ENCODE data around the gene TMPO. TPM values are rescaled to one million over a fixed set of nuclear protein-coding genes. Genes with fewer than 3 reads are reported as not detected.

The TMPO gene
- total and polyA plus RNA-seq, 2 of the 4 experiments (the other 2 are of a cell fraction) = 30.0 to 62.0 TPM

DNA sequence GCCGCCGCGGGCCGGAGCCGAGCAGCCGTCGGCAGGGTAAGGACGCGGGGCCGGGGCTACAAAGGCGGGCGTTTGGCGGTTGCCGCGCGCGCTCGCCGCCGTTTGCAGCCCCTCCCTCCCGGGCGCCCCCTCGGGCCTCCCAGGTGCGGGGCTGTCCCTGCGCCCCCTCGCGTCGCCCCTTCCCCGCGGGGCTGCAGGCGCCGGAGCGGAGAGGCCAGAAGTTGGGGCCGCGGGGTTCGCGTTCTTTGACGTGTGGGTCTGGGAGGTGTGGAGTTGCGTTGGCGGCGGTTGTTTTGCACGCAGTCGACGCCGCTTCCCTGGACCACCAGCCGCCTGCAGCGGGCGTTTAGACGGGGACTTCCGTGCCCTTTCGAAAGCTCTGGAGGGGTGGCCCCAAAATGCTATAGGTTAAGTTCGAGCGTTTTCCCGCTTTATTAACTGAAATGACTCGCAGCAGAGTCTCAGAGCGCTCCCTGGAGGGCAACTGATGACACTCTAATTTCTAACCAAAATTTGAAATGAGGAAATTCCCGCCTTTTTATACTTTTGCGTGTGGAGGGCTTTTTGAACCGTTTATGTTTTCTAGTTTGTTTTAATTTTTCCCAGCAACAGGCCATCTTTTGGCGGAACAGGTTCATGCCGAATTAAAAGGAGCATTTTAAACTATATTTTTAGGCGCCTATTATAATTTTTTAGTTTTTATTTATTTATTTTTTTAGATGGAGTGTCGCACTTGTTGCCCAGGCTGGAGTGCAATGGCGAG lies 902 bp downstream of the TMPO start:
- dilution Hi-C loops (cut with HindIII; ENCODE audit: low sequenced_read_pairs, unreplicated experiment) (no loop called here), in situ Hi-C loops (cut with MboI; ENCODE audit: low sequenced_read_pairs) (loop anchor here (10.0 kb wide), 1 partner anchor 91 kb away; no protein-coding TSS in a partner anchor), intact Hi-C loops (cut with micrococcal nuclease) (loop anchor here (1.0 to 10.0 kb wide), 4 partner anchors 25 to 129 kb away; partner anchors contain the start of genes APAF1, IKBIP and SLC25A3)
- no peaks in the 10 kb centered on the region for H3K4me1 ChIP-seq (ENCODE audit: control insufficient read depth, insufficient read depth, low read length)
- peak overlapping the region; percentile 97 for H2AK9ac ChIP-seq (replicated peaks; ENCODE audit: low read depth, low read length, poor library complexity)
- peak overlapping the region; percentile 71 for H2BK5ac ChIP-seq (ENCODE audit: low read depth, low read length, poor library complexity, severe bottlenecking)
- H3K23ac ChIP-seq (ENCODE audit: low read depth, low read length) = no peak overlapping the region; the same call in 1 of the 2 replicates
- no TSS peak for BruUV-seq (replicated peaks)
- H3K27me3 ChIP-seq (ENCODE audit: control insufficient read depth, insufficient read depth, low read length) = no peaks in the 10 kb centered on the region
- no peaks in the 10 kb centered on the region for H3K9me3 ChIP-seq (ENCODE audit: control insufficient read depth, insufficient read depth, low read length)
- H3K9me1 ChIP-seq (ENCODE audit: insufficient read depth, low read length) = peaks cover 2% of the 10 kb centered on the region; the same call in 1 of the 2 replicates
- H3K14ac ChIP-seq (replicated peaks; ENCODE audit: low read depth, low read length) = no peak overlapping the region
- peak overlapping the region; percentile 89; the same call in 1 of the 2 replicates for H3K56ac ChIP-seq (ENCODE audit: extremely low read depth, insufficient read depth, low read length)
- POLR2A ChIA-PET (ENCODE audit: unreplicated experiment) = no interaction called here
- H4K20me1 ChIP-seq (ENCODE audit: insufficient read depth, low read length) = peaks cover 7% of the 10 kb centered on the region
- peak overlapping the region; percentile 86 for H3K4me2 ChIP-seq (ENCODE audit: low read depth, low read length)
- H3K79me1 ChIP-seq (ENCODE audit: low read depth in 1 of 2, low read length in 2 of 2) = peaks cover 15 to 18% of the 10 kb centered on the region in 2 experiments
- ATAC-seq (ENCODE audit: low read depth) = peak; percentile 49
- CTCF ChIA-PET = interaction anchor here (1.6 to 2.3 kb wide), 3 partner anchors 16 to 91 kb away, joined by 6 to 7 read pairs (median 6); no protein-coding TSS in a partner anchor
- no peak overlapping the region for H2BK15ac ChIP-seq (ENCODE audit: low read depth, low read length)
- H4K5ac ChIP-seq (ENCODE audit: low read depth, low read length) = no peak overlapping the region
- peak overlapping the region; percentile 74; the same call in 1 of the 2 replicates for H3K9ac ChIP-seq (ENCODE audit: low read depth, low read length)
- peak overlapping the region; percentile 84; the same call in 1 of the 2 replicates for H3K27ac ChIP-seq (ENCODE audit: insufficient read depth, low read length)
- H2BK20ac ChIP-seq (ENCODE audit: low read depth, low read length) = no peak overlapping the region
- no peak overlapping the region for H2BK120ac ChIP-seq (ENCODE audit: low read depth, low read length)
- H3K4ac ChIP-seq (ENCODE audit: low read depth, low read length) = peak overlapping the region; percentile 58
- no peaks in the 10 kb centered on the region for H3K36me3 ChIP-seq (ENCODE audit: control insufficient read depth, insufficient read depth, low read length)
- H4K91ac ChIP-seq (ENCODE audit: insufficient read depth, low read depth, low read length) = peak overlapping the region; percentile 20; the same call in 1 of the 2 replicates
- peak; percentile 81 for DNase-seq
- no peak overlapping the region for H3K18ac ChIP-seq (ENCODE audit: low read depth, low read length)
- H4K8ac ChIP-seq (ENCODE audit: low read depth in 2 of 2, low read length in 2 of 2) = peak overlapping the region; percentile 25 to 35; a peak in 2 of 4 replicates
- WGBS, 2 experiments (ENCODE audit: extremely low coverage in 2 of 2, insufficient read length in 1 of 2) = 0% methylated on average over 12 of the region's 64 CpGs; no CpG with 5 or more reads in 1 of the 2 experiments
- H3K4me3 ChIP-seq (ENCODE audit: insufficient read depth, low read depth, low read length) = peak overlapping the region; percentile 93
- no peak overlapping the region for H2AK5ac ChIP-seq (ENCODE audit: low read depth, low read length)
- peak overlapping the region; percentile 97 for H2AFZ ChIP-seq (replicated peaks; ENCODE audit: low read length, poor library complexity)
- TF ChIP-seq SMC3 (IDR thresholded peaks at IDR 0.05; ENCODE audit: low read depth, low read length) (peak; percentile 64), POLR2A (IDR thresholded peaks at IDR 0.05; ENCODE audit: low read depth, low read length) (peak; percentile 36; the same call in 1 of the 2 replicates), BHLHE40 (IDR thresholded peaks at IDR 0.05; ENCODE audit: low read depth, low read length) (no peak), CHD1 (IDR thresholded peaks at IDR 0.05; ENCODE audit: low read depth, low read length) (no peak), RAD21 (IDR thresholded peaks at IDR 0.05; ENCODE audit: low read length) (peak; percentile 80), FOS (IDR thresholded peaks at IDR 0.05; ENCODE audit: low read depth, low read length) (no peak), MXI1 (IDR thresholded peaks at IDR 0.05; ENCODE audit: borderline replicate concordance, low read depth, low read length) (no peak), RCOR1 (IDR thresholded peaks at IDR 0.05; ENCODE audit: insufficient replicate concordance, low read length) (no peak), CEBPB (IDR thresholded peaks at IDR 0.05; ENCODE audit: low read depth, low read length) (no peak), NFE2L2 (IDR thresholded peaks at IDR 0.05; ENCODE audit: low read depth, low read length) (no peak), RFX5 (IDR thresholded peaks at IDR 0.05; ENCODE audit: low read depth, low read length) (peak; percentile 48; the same call in 1 of the 2 replicates)
- TF ChIP-seq, protein P1, sequence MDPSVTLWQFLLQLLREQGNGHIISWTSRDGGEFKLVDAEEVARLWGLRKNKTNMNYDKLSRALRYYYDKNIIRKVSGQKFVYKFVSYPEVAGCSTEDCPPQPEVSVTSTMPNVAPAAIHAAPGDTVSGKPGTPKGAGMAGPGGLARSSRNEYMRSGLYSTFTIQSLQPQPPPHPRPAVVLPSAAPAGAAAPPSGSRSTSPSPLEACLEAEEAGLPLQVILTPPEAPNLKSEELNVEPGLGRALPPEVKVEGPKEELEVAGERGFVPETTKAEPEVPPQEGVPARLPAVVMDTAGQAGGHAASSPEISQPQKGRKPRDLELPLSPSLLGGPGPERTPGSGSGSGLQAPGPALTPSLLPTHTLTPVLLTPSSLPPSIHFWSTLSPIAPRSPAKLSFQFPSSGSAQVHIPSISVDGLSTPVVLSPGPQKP (IDR thresholded peaks at IDR 0.05; ENCODE audit: borderline replicate concordance, low read depth, low read length) = no peak
- TF ChIP-seq, protein P2, sequence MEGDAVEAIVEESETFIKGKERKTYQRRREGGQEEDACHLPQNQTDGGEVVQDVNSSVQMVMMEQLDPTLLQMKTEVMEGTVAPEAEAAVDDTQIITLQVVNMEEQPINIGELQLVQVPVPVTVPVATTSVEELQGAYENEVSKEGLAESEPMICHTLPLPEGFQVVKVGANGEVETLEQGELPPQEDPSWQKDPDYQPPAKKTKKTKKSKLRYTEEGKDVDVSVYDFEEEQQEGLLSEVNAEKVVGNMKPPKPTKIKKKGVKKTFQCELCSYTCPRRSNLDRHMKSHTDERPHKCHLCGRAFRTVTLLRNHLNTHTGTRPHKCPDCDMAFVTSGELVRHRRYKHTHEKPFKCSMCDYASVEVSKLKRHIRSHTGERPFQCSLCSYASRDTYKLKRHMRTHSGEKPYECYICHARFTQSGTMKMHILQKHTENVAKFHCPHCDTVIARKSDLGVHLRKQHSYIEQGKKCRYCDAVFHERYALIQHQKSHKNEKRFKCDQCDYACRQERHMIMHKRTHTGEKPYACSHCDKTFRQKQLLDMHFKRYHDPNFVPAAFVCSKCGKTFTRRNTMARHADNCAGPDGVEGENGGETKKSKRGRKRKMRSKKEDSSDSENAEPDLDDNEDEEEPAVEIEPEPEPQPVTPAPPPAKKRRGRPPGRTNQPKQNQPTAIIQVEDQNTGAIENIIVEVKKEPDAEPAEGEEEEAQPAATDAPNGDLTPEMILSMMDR (conservative IDR thresholded peaks at IDR 0.05; ENCODE audit: low read depth, low read length) = peak; percentile 82
- TF ChIP-seq, protein P3, sequence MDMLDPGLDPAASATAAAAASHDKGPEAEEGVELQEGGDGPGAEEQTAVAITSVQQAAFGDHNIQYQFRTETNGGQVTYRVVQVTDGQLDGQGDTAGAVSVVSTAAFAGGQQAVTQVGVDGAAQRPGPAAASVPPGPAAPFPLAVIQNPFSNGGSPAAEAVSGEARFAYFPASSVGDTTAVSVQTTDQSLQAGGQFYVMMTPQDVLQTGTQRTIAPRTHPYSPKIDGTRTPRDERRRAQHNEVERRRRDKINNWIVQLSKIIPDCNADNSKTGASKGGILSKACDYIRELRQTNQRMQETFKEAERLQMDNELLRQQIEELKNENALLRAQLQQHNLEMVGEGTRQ (IDR thresholded peaks at IDR 0.05; ENCODE audit: low read depth, low read length) = no peak
